MM.1S (cell line): Measurements from ENCODE around the gene WDR26.

Experiments used
- EZH2phosphoT487 ChIP-seq: fragments of 300-600 bp; sonication (generic); IDR thresholded peaks from 2 replicates; pipeline ENCODE4 v1.6.1; 2018; ENCODE audit warnings: antibody characterized with exemption, low read length
- TF ChIP-seq, protein P1 (sequence below): fragments of 300-600 bp; sonication (generic); IDR thresholded peaks from 2 replicates; pipeline ENCODE4 v1.5.1; 2016; ENCODE audit warnings: antibody characterized with exemption, low read length, mixed read lengths

DNA sequence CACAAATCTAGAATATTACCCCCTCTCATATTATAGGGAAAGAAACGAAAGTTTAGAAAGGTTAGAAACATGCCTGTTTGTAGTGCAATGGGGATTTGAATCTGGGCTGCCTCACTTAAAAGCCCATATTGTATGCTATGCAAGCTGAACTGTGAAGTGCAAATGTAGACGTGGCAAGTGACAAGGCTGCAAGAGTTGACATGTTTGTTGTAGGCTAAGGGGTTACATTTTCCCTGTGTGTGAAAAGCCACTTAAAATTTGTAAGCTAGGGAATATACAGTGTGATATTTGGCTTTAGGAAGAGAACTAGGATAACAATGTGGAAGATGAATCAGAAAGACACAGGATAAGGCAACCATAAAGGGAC lies 29.0 kb downstream of the WDR26 start:
- TF ChIP-seq, protein P1, sequence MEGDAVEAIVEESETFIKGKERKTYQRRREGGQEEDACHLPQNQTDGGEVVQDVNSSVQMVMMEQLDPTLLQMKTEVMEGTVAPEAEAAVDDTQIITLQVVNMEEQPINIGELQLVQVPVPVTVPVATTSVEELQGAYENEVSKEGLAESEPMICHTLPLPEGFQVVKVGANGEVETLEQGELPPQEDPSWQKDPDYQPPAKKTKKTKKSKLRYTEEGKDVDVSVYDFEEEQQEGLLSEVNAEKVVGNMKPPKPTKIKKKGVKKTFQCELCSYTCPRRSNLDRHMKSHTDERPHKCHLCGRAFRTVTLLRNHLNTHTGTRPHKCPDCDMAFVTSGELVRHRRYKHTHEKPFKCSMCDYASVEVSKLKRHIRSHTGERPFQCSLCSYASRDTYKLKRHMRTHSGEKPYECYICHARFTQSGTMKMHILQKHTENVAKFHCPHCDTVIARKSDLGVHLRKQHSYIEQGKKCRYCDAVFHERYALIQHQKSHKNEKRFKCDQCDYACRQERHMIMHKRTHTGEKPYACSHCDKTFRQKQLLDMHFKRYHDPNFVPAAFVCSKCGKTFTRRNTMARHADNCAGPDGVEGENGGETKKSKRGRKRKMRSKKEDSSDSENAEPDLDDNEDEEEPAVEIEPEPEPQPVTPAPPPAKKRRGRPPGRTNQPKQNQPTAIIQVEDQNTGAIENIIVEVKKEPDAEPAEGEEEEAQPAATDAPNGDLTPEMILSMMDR = no peak
- TF ChIP-seq EZH2phosphoT487 = no peak
